ENCODE data around the gene RBM23. TPM values are rescaled to one million over a fixed set of nuclear protein-coding genes. Genes with fewer than 3 reads are reported as not detected.
A peak's percentile ranks its signal among the peaks of the same experiment; 100 is the strongest.

The RBM23 gene
- total RNA-seq, 4 donors from 2014 or later: 48.7 to 127 (median 85.9) TPM

DNA sequence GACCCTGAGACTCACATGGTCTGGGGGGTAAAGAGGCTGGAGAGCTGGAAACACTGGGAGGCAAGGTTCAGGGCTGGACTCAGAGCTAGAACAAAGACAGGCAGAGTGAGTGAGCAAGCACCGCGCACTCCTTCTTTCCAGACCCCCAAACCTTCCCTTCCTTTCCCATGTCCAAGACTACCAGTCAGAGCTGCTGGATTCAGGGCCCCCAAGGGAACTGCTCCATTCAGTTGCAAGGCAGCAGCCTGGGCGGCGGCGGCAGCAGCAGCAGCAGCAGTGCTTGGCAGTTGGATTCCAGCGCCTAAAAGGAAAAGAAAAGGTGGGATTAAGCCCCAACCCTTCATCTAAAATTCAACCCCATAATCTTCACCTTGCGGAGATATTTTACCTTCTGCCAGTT is 17.1 kb downstream of the RBM23 start:
- ATAC-seq (ENCODE audit: low FRiP score): no peak
- TF ChIP-seq, protein P1, sequence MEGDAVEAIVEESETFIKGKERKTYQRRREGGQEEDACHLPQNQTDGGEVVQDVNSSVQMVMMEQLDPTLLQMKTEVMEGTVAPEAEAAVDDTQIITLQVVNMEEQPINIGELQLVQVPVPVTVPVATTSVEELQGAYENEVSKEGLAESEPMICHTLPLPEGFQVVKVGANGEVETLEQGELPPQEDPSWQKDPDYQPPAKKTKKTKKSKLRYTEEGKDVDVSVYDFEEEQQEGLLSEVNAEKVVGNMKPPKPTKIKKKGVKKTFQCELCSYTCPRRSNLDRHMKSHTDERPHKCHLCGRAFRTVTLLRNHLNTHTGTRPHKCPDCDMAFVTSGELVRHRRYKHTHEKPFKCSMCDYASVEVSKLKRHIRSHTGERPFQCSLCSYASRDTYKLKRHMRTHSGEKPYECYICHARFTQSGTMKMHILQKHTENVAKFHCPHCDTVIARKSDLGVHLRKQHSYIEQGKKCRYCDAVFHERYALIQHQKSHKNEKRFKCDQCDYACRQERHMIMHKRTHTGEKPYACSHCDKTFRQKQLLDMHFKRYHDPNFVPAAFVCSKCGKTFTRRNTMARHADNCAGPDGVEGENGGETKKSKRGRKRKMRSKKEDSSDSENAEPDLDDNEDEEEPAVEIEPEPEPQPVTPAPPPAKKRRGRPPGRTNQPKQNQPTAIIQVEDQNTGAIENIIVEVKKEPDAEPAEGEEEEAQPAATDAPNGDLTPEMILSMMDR (IDR thresholded peaks at IDR 0.05): no peak
- no peak for DNase-seq (ENCODE audit: low spot score)

DNA sequence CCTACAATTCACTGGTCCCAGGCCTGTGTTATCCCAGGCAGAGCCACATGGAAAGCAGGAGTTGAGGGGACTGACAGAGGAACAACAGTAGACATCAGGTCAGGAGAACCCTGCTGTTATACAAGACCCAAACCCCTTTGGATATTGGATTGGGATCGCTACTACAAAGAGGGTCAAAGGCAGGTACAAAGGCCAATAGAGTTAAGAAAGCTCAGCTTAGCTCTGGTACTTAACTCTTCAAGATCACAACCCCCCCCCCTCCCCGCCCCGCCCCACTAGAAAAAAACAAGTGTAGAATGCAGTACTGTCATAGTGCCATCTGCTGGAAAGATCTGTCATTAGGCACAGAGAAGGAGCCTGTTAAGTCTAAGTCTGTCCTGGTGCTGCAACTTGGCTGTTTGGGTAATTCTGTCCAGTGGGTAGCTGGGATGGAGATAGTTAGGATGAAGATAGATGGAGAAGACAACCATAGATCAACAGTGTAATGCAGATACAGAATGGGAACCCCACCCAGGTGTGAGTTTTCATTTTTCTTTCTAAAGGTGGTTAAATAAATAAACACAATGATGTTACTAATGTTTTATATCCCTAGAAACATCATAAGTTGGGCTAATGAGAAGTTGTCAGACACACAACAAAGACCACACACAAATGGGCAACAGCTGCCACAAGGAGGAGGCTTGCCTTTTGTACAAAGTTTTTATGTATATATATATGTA is 18.7 kb downstream of the RBM23 start:
- ATAC-seq (ENCODE audit: low FRiP score) (peak; percentile 56), DNase-seq (ENCODE audit: low spot score) (no peak)
- TF ChIP-seq, protein P1 (IDR thresholded peaks at IDR 0.05): peak in 1 of 3 donors; percentile 32

DNA sequence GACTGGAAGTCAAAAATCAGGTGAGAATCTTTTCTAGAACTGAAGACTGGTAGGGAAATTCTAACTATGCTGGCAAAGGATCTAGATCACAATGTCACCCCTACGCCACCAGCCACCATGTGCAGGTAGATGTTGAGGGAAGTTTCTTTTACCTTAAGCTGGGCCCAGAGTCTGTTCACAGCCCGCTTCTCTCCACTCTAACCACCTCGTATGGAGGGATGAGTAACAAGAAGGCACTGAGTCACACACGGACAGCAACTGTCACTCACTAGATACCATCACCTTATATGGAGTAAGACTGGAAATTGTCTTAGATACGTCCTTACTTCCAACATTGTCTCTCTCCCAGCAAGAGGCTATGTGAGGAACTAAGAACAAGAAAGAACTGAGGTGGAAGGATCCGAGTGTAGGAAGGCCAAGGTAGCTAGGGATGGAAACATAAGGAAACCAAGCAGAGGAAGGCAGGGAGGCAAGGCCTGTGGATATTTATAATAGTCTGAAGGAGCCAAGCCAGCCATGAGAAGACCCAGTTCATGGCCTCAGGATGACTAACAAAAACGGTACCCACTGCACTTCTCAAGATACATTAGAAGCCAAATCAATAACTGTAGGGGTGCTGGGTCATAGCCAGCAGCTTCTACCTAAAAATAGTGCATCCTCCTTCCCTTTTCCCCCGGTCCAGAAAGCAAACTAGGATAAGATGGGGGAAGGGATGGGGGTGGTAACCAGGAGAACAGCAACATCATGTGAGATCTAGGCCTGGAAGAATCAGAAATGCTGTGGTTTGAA is 20.5 kb downstream of the RBM23 start:
- TF ChIP-seq, protein P1 (IDR thresholded peaks at IDR 0.05): no peak
- peak; percentile 53 for ATAC-seq (ENCODE audit: low FRiP score)
- DNase-seq (ENCODE audit: low spot score): no peak

DNA sequence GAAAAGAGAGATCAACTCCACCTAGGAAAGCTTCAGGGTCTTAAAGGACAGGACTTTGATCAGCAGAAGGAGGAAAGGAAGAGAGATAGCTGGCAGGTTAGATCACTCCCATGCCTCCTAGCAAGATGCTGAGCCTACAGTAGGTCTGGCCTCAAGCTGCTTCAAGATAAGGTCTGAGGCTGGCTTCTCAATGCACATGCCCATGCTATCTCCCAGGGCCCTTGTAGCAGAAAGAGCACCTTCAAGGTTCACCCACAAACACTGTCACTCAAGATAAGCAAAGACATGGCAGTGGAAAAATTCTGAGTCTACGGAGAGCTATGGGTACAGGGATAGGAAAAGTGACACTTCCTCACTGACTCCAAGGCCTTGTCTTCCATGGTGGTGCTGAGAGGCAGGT is 21.6 kb downstream of the RBM23 start:
- TF ChIP-seq, protein P1 (IDR thresholded peaks at IDR 0.05): no peak
- no peak for ATAC-seq (ENCODE audit: low FRiP score)
- DNase-seq (ENCODE audit: low spot score): no peak

DNA sequence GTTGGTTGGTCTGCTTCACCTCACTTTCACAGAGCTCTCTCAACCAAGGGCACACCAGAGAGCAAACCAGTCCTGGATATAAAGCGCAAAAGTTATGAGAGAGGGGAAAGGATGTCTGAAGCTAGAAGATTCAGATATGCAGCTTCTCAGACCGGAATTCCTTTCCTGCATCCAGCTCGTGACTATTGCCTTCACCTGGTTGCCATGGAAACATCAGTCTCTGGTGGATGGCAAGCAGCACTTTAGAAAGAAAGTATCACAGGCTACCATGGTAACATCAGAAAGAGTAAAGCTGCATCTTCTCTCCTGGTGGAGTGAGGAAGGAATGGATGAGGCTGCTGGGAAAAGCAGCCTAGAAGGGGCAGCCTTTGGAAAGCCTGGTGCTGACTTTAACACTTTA is 22.2 kb downstream of the RBM23 start:
- TF ChIP-seq, protein P1 (IDR thresholded peaks at IDR 0.05): no peak
- no peak for ATAC-seq (ENCODE audit: low FRiP score)
- DNase-seq (ENCODE audit: low spot score): no peak

DNA sequence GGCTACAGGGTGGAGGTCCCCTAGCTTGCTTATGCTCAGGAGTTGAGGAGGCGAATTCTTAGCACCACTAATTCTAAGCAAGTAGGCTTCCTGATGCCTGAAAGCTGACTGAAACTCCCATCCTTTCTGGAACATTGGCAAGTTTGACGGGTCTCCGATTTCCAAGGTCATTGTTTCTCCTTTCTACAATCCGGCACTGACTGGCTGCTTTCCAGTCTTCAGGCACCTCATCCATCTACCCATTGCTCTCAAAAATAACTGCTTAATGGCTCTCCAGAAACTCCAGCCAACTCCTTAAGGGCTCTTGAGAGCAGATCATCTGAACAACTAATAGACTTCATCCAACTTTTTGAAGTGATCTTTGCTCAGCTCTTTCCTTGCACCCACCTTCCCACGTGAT is 22.6 kb downstream of the RBM23 start:
- TF ChIP-seq, protein P1 (IDR thresholded peaks at IDR 0.05): no peak
- DNase-seq (ENCODE audit: low spot score): no peak
- no peak for ATAC-seq (ENCODE audit: low FRiP score)
